HepG2 (cell line): Measurements from ENCODE around the gene B4GALT2. TPM values are rescaled to one million over a fixed set of nuclear protein-coding genes. Genes with fewer than 3 reads are reported as not detected.

ENCODE experiments used
- ATAC-seq: fragments of 200-7000 bp; cut with Tn5 transposase; 3 replicates; pipeline ENCODE4 v1.9.1; 2020; ENCODE audit warnings: mild to moderate bottlenecking, moderate library complexity
- BruUV-seq: library from RNA; stranded (reverse); fragments of 400-500 nt; replicated peaks from 2 replicates; lab custom pipeline; 2021; lab: Mats Ljungman, UMichigan
- CTCF ChIA-PET: fragments of 300-600 bp; formaldehyde crosslinking; extraction: SDS; loops from one replicate; lab custom pipeline; 2021; ENCODE audit warnings: low total read pairs, inconsistent platforms, low intra/inter-chr PET ratio; lab: Yijun Ruan, JAX
- POLR2A ChIA-PET: fragments of 350-600 bp; sonication (Branson Sonifier 250); formaldehyde crosslinking; loops from one replicate; lab custom pipeline; 2020; ENCODE audit warnings: antibody characterized with exemption, inconsistent platforms; lab: Yijun Ruan, JAX
- DNase-seq: peaks from one replicate; pipeline ENCODE4 v3.0.0-alpha.2; 2015; ENCODE audit warnings: low spot score
- FAIRE-seq: peaks from 3 replicates; lab custom pipeline; 2011; peaks lifted over from hg19 to GRCh38; lab: Jason Lieb, UNC
- H2AFZ ChIP-seq: one replicate; pipeline ENCODE4 v1.6.1; 2011; ENCODE audit warnings: low read length, inconsistent platforms
- H3K27ac ChIP-seq: fragments of 300-600 bp; 3 replicates; pipeline ENCODE4 v1.8.0; 2011; ENCODE audit warnings: mixed run types, mild to moderate bottlenecking, mixed read lengths, low read length, inconsistent platforms; ENCODE audit not compliant: insufficient read depth; ENCODE audit errors: extremely low read length
- H3K27me3 ChIP-seq, 2 experiments: fragments of 200-600 bp in 1 of 2; 2 replicates in 1 of 2; 3 replicates in 1 of 2; pipeline versions ENCODE4 v1.6.0 to v1.8.0; 2011; ENCODE audit warnings: low read length in 2 of 2, mild to moderate bottlenecking in 2 of 2, moderate library complexity in 2 of 2, inconsistent platforms in 1 of 2; ENCODE audit not compliant: insufficient read depth in 2 of 2, control insufficient read depth in 1 of 2
- H3K36me3 ChIP-seq, 2 experiments: fragments of 200-600 bp in 1 of 2; replicated peaks in 1 of 2; 2 replicates in 1 of 2; 3 replicates in 1 of 2; pipeline versions ENCODE4 v1.5.1 to v1.8.0; 2011; ENCODE audit warnings: low read length in 2 of 2, inconsistent platforms in 1 of 2; ENCODE audit not compliant: insufficient read depth in 2 of 2, control insufficient read depth in 1 of 2
- H3K4me1 ChIP-seq: 2 replicates; pipeline ENCODE4 v1.5.1; 2012; ENCODE audit warnings: low read length, inconsistent platforms; ENCODE audit not compliant: insufficient read depth
- H3K4me2 ChIP-seq: 2 replicates; pipeline ENCODE4 v1.6.0; 2011; ENCODE audit warnings: low read depth, low read length, inconsistent platforms
- H3K4me3 ChIP-seq, 3 experiments: fragments of 200-600 bp in 1 of 3; sonication (generic), shearing (Covaris generic) in 1 of 3; replicated peaks in 1 of 3; 2 replicates each; pipeline ENCODE4 v1.5.1; 2011 to 2016; ENCODE audit warnings: low read length in 3 of 3, inconsistent platforms in 2 of 3, low read depth in 2 of 3, mild to moderate bottlenecking in 2 of 3, control low read depth in 1 of 3, mixed read lengths in 1 of 3; ENCODE audit not compliant: insufficient read depth in 1 of 3
- H3K79me2 ChIP-seq: one replicate; pipeline ENCODE4 v1.6.1; 2011; ENCODE audit warnings: low read length, inconsistent platforms; ENCODE audit not compliant: insufficient read depth
- H3K9ac ChIP-seq: 2 replicates; pipeline ENCODE4 v1.6.0; 2011; ENCODE audit warnings: mild to moderate bottlenecking, low read depth, low read length, inconsistent platforms; ENCODE audit not compliant: insufficient read depth
- H3K9me3 ChIP-seq: 2 replicates; pipeline ENCODE4 v1.5.1; 2012; ENCODE audit warnings: mild to moderate bottlenecking, low read length
- H4K20me1 ChIP-seq: 2 replicates; pipeline ENCODE4 v1.6.0; 2011; ENCODE audit warnings: inconsistent platforms, mild to moderate bottlenecking, low read length, moderate library complexity; ENCODE audit not compliant: insufficient read depth
- CSRNP2 ChIP-seq: sonication (generic); formaldehyde crosslinking; conservative IDR thresholded peaks from 2 replicates; pipeline ENCODE4 v1.8.0; 2022; ENCODE audit warnings: low read depth, missing genetic modification reagents
- RFX3 ChIP-seq: IDR thresholded peaks from 2 replicates; pipeline ENCODE4 v1.6.1; 2016; ENCODE audit warnings: missing biosample characterization, missing genetic modification reagents
- SP5 ChIP-seq: IDR thresholded peaks from 2 replicates; pipeline ENCODE4 v1.6.1; 2016; ENCODE audit warnings: low read depth, borderline replicate concordance
- SRF ChIP-seq: IDR thresholded peaks from 2 replicates; pipeline ENCODE4 v1.6.1; 2011; ENCODE audit warnings: mild to moderate bottlenecking, low read depth, low read length, moderate library complexity
- ZBTB21 ChIP-seq: sonication (generic); formaldehyde crosslinking; IDR thresholded peaks from 2 replicates; pipeline ENCODE4 v1.4.0; 2020; ENCODE audit warnings: missing genetic modification reagents
- ZBTB33 ChIP-seq: sonication (generic); formaldehyde crosslinking; IDR thresholded peaks from 2 replicates; pipeline ENCODE4 v1.4.0; 2020; ENCODE audit warnings: missing genetic modification reagents
- ZBTB42 ChIP-seq: sonication (generic); formaldehyde crosslinking; IDR thresholded peaks from 2 replicates; pipeline ENCODE4 v1.5.0; 2020; ENCODE audit warnings: mild to moderate bottlenecking, missing genetic modification reagents
- ZNF234 ChIP-seq: sonication (generic); formaldehyde crosslinking; conservative IDR thresholded peaks from 2 replicates; pipeline ENCODE4 v1.5.1; 2020; ENCODE audit warnings: mild to moderate bottlenecking, missing genetic modification reagents
- ZNF34 ChIP-seq: sonication (generic); formaldehyde crosslinking; IDR thresholded peaks from 2 replicates; pipeline ENCODE4 v1.4.0; 2020; ENCODE audit warnings: mild to moderate bottlenecking, missing genetic modification reagents, borderline replicate concordance
- ZNF431 ChIP-seq: sonication (generic); formaldehyde crosslinking; IDR thresholded peaks from 2 replicates; pipeline ENCODE4 v1.9.0; 2022; ENCODE audit warnings: missing genetic modification reagents, low read depth, mild to moderate bottlenecking, borderline replicate concordance
- ZNF589 ChIP-seq: sonication (generic); formaldehyde crosslinking; conservative IDR thresholded peaks from 2 replicates; pipeline ENCODE4 v1.8.0; 2022; ENCODE audit warnings: mild to moderate bottlenecking, moderate library complexity, missing genetic modification reagents
- ZNF629 ChIP-seq: sonication (generic); formaldehyde crosslinking; conservative IDR thresholded peaks from 2 replicates; pipeline ENCODE4 v1.5.0; 2020; ENCODE audit warnings: missing genetic modification reagents
- ZNF740 ChIP-seq: sonication (generic); formaldehyde crosslinking; IDR thresholded peaks from 2 replicates; pipeline ENCODE4 v1.4.0; 2020; ENCODE audit warnings: missing genetic modification reagents
- WGBS: methylation state at CpG from one replicate; pipeline ENCODE4 v1.1.6; 2017; ENCODE audit warnings: low lambda C conversion rate; 5-methylcytosine and 5-hydroxymethylcytosine counted together
- in situ Hi-C: cut with HindIII; loops from 2 replicates; pipeline ENCODE4 v1.10.0; 2017; ENCODE audit warnings: low pct_unique_long_range_greater_than_20kb; ENCODE audit not compliant: extremely low pct_ligation_motif_present
- intact Hi-C: fragments of 100-400 bp; cut with micrococcal nuclease; formaldehyde crosslinking; loops from one replicate; pipeline ENCODE4 v1.10.0; 2022; ENCODE audit not compliant: unreplicated experiment
- polyA plus RNA-seq, 8 experiments: library from polyadenylated mRNA; depleted of rRNA in 3 of 8; stranded (reverse) in 7 of 8; unstranded in 1 of 8; fragments of >200 nt; fragmentation: Illumina TruSeq in 4 of 8; extraction: Trizol in 4 of 8; gene quantifications; 2 replicates each; pipeline versions ENCODE4 v1.2.1 to v1.2.3, GENCODE V29; 2011 to 2016; ENCODE audit warnings: low read depth in 4 of 8, missing spikeins in 1 of 8, mixed read lengths in 1 of 8; ENCODE audit not compliant: insufficient read depth in 1 of 8
- total RNA-seq, 5 experiments: library from RNA; depleted of rRNA; stranded (reverse); fragments of >200 nt; fragmentation: Illumina TruSeq; extraction: Trizol; gene quantifications; 2 replicates each; pipeline ENCODE4 v1.2.3, GENCODE V29; 2016; ENCODE audit warnings: low read depth in 1 of 5

B4GALT2 gene
- total and polyA plus RNA-seq, 2 of the 13 experiments (the other 11 are each of a cell fraction or from before 2014, with no cell fraction given), result 41.9 to 78.0 TPM

GRCh38 chr1:44035726-44036408 is 56.9 kb downstream of the B4GALT2 start:
- H3K4me1 ChIP-seq, result peaks cover 46% of the 10 kb centered on the region
- DNase-seq (no peak), ATAC-seq (peak; percentile 10; the same call in 1 of the 3 replicates), FAIRE-seq (no peak)
- no peaks in the 10 kb centered on the region for H4K20me1 ChIP-seq
- H3K9me3 ChIP-seq, result no peaks in the 10 kb centered on the region
- intact Hi-C loops (loop anchor here (1.0 to 10.0 kb wide), 3 partner anchors 31 to 101 kb away; partner anchors contain the start of gene ARTN), in situ Hi-C loops (no loop called here)
- H3K4me2 ChIP-seq, result no peak overlapping the region
- ChIA-PET CTCF (interaction anchor here (1.2 to 3.1 kb wide), 3 partner anchors 27 to 41 kb away, joined by 8 to 57 read pairs (median 9); no protein-coding TSS in a partner anchor), POLR2A (interaction anchor here (0.7 to 1.2 kb wide), 2 partner anchors 43 to 58 kb away, joined by 3 to 4 read pairs; no protein-coding TSS in a partner anchor)
- H3K27ac ChIP-seq, result no peak overlapping the region
- H3K9ac ChIP-seq, result no peak overlapping the region
- 18% methylated on average over 4 of the region's 8 CpGs for WGBS
- H3K27me3 ChIP-seq, result peaks cover 0 to 2% of the 10 kb centered on the region in 2 experiments; a peak in 1 of 5 replicates
- no TSS peak for BruUV-seq
- H3K4me3 ChIP-seq, result no peak overlapping the region
- no peaks in the 10 kb centered on the region for H3K79me2 ChIP-seq
- no peaks in the 10 kb centered on the region for H3K36me3 ChIP-seq
- H2AFZ ChIP-seq, result no peak overlapping the region
- TF ChIP-seq ZNF589 (CRISPR knock-in tag) (no peak), CSRNP2 (CRISPR knock-in tag) (no peak), ZNF629 (CRISPR knock-in tag) (no peak), ZNF740 (CRISPR knock-in tag) (no peak), SRF (no peak), ZBTB21 (CRISPR knock-in tag) (peak; percentile 86; the same call in 1 of the 2 replicates), ZNF234 (no peak), ZBTB42 (CRISPR knock-in tag) (no peak), ZBTB33 (CRISPR knock-in tag) (peak; percentile 86), SP5 (no peak), ZNF431 (no peak), ZNF34 (CRISPR knock-in tag) (no peak), RFX3 (CRISPR knock-in tag) (no peak)
